GM06990 (cell line): ENCODE measurements around the gene ITGB2.

Experiments used
- DNase-seq: peaks from one replicate; pipeline ENCODE4 v3.0.0-alpha.2; 2011; ENCODE audit not compliant: insufficient read length; ENCODE audit errors: extremely low read depth
- H3K27me3 ChIP-seq: replicated peaks from 2 replicates; pipeline ENCODE4 v1.6.0; 2011; ENCODE audit warnings: low read length; ENCODE audit not compliant: control insufficient read depth, insufficient read depth
- H3K36me3 ChIP-seq: 2 replicates; pipeline ENCODE4 v1.5.1; 2011; ENCODE audit warnings: low read length; ENCODE audit not compliant: control insufficient read depth, insufficient read depth
- H3K4me3 ChIP-seq: replicated peaks from 2 replicates; pipeline ENCODE4 v1.5.1; 2011; ENCODE audit warnings: low read depth, mild to moderate bottlenecking, control low read depth, low read length
- CTCF ChIP-seq: IDR thresholded peaks from 2 replicates; pipeline ENCODE4 v1.5.1; 2011; ENCODE audit warnings: low read length, control low read depth, mild to moderate bottlenecking, inconsistent platforms; ENCODE audit not compliant: insufficient read depth, poor library complexity, severe bottlenecking

ITGB2 gene

GRCh38 chr21:44900559-44901251 is 20.0 kb downstream of the ITGB2 start:
- no peak for DNase-seq
- Histone ChIP-seq H3K36me3 (peaks cover 60% of the 10 kb centered on the region), H3K27me3 (no peaks in the 10 kb centered on the region), H3K4me3 (no peak overlapping the region)
- TF ChIP-seq CTCF, result no peak

DNA sequence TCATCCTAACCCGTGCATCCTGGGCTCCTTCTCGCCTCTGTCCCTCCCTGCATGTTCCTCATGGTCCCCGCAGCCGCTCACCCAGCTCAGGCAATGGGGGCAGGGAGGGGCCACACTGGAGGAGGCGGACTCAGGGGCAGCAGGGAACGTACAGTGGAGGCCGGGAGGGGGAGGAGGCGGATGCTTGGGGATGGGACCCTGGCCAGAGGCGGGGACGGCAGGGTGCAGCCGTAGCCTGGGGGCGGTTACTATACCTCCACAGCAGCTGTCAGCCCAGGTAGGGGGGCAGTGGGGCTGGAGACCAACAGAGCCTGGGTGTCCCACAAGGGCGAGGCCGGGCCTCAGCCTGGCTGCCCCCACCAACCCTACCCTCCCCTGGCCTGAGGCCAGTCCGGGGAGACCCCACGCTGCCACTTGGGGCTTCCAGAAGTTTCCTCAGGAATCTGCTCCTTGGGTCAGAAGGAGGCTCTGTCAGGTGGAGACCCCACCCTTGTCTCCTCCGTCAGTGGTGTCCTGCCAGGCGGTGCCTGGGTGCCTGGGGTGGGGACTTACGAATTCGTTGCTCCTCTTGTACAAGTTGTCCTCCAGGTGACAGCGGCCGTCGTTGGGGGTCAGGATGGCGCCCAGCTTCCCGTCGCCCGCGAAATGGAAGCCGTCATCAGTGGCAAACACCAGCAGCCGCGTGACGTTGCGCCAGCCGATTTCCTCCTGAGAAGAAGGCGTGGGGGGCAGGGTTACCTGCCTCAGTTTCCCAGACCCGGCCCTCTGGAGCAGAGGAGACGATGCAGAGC is 20.7 kb downstream of the ITGB2 start:
- Histone ChIP-seq H3K4me3 (no peak overlapping the region), H3K36me3 (peaks cover 54% of the 10 kb centered on the region), H3K27me3 (no peaks in the 10 kb centered on the region)
- TF ChIP-seq CTCF, result no peak
- DNase-seq, result no peak

DNA sequence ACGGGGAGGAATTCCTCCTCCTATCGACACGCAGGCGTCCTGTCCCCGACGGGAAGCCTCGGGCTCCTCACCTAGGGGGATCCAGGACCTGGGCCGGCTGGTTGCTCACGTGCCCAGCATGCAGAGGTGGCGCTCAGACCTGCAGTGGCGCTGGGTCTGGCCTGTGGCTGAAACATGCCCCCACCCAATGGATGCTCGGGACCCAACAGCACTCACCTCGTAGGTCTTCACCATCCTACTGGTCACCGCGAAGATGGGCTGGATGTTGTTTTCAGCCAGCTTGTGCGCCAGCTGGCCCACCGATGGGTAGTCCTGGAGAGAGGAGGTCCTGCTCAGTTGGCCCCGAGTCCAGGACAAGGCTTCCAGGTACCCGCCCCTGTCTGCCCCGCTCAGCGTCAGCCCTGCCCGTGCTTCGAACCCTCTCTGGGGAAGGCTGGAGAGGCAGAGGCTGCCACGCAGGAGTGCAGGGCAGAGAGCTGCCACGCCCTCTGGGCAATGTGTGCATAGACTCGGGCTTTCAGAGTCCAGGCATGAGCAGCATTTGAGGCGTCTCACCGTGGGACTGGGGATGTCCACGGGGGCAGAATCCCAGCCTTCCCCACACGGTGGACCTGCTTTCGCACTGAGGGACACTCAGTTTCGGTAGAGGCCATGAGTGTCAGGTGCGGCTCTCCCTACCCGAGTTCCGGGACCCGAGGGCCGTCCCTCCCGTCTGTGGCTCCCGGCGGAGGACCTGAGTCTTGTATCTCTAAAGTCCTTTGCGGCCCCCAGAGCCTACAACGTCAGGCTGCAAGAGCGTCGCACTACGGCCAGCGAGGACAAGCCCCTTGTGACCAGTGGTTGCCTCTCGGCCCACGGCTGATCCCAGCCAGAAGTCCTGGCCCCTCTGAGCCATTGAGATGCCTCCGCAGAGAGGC is 21.6 kb downstream of the ITGB2 start:
- no peak for DNase-seq
- no peaks in the 10 kb centered on the region for H3K27me3 ChIP-seq
- H3K4me3 ChIP-seq, result no peak overlapping the region
- TF ChIP-seq CTCF, result no peak
- peaks cover 51% of the 10 kb centered on the region for H3K36me3 ChIP-seq

DNA sequence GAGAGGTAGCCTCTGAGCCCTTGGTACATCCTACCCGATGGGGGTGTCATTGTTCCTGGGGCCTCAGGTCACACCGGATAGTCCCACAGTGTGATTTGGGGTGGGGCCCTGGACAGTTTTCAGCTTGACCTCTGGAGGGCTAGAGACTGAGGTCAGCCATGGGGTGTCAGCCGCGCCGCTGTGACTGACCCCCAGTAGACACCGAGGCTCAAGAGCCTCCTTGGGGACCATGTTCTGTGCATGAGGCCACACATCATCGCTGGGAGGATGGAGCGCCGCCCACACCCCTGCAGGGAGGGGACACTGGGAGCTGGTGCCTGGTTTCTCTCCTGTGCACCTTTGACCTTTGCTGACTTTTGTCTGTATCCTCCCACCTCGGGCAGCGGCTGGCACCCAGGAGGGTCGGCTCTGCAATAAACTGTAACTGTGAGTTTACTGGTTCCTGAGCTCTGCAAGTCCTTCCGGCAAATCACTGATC is 22.6 kb downstream of the ITGB2 start:
- no peak for TF ChIP-seq CTCF
- no peak for DNase-seq
- H3K4me3 ChIP-seq, result no peak overlapping the region
- no peaks in the 10 kb centered on the region for H3K27me3 ChIP-seq
- peaks cover 42% of the 10 kb centered on the region for H3K36me3 ChIP-seq

- Histone ChIP-seq H3K27me3 (no peaks in the 10 kb centered on the region), H3K4me3 (no peak overlapping the region), H3K36me3 (peaks cover 37% of the 10 kb centered on the region)
- TF ChIP-seq CTCF, result no peak
- no peak for DNase-seq
Observed at GRCh38 chr21:44897326-44898010, 23.2 kb downstream of the ITGB2 start.
